Measurements from ENCODE around the gene RETREG1.

The RETREG1 gene

DNA sequence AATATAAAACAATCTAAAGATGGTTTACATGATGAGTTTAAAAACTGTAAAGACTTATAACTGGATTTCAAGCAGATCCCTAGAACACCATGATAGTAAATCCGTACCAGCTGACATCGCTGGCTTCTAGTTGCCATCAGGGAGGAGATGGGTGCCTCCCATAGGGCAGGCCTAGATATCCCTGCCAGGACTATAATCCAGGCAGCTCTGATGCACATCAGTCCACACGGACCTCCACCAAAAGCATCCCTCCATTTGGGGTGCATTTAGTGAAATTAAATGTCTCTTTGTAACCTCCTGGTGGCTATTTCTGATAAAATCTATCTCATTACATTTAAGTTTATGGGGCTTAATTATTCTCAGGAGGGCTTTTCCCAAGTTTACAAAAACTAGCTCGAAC lies 45.8 kb downstream of the RETREG1 start:
- no peaks in the 10 kb centered on the region for H3K36me3 ChIP-seq (replicated peaks; ENCODE audit: insufficient read depth, low read length)
- TF ChIP-seq EZH2phosphoT487 (IDR thresholded peaks at IDR 0.05; ENCODE audit: low read length) (no peak), EZH2 (optimal IDR thresholded peaks at IDR 0.05; ENCODE audit: low read depth, low read length) (no peak)
- TF ChIP-seq, protein P1, sequence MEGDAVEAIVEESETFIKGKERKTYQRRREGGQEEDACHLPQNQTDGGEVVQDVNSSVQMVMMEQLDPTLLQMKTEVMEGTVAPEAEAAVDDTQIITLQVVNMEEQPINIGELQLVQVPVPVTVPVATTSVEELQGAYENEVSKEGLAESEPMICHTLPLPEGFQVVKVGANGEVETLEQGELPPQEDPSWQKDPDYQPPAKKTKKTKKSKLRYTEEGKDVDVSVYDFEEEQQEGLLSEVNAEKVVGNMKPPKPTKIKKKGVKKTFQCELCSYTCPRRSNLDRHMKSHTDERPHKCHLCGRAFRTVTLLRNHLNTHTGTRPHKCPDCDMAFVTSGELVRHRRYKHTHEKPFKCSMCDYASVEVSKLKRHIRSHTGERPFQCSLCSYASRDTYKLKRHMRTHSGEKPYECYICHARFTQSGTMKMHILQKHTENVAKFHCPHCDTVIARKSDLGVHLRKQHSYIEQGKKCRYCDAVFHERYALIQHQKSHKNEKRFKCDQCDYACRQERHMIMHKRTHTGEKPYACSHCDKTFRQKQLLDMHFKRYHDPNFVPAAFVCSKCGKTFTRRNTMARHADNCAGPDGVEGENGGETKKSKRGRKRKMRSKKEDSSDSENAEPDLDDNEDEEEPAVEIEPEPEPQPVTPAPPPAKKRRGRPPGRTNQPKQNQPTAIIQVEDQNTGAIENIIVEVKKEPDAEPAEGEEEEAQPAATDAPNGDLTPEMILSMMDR (IDR thresholded peaks at IDR 0.05; ENCODE audit: low read length) = no peak
- H3K4me3 ChIP-seq (ENCODE audit: low read length) = no peak overlapping the region
- H3K79me2 ChIP-seq (ENCODE audit: low read length) = no peaks in the 10 kb centered on the region
- H3K9ac ChIP-seq (ENCODE audit: low read length) = no peak overlapping the region
- H3K27ac ChIP-seq (ENCODE audit: low read length) = no peak overlapping the region
- H3K9me3 ChIP-seq (replicated peaks; ENCODE audit: insufficient read depth, low read length) = no peaks in the 10 kb centered on the region
- no peaks in the 10 kb centered on the region for H3K27me3 ChIP-seq (replicated peaks; ENCODE audit: insufficient read depth, low read length)
- no peaks in the 10 kb centered on the region for H4K20me1 ChIP-seq (ENCODE audit: insufficient read depth, low read length)
- no peak overlapping the region for H2AFZ ChIP-seq (ENCODE audit: low read length)
- no peak overlapping the region for H3K4me2 ChIP-seq (ENCODE audit: low read depth, low read length)
- no peaks in the 10 kb centered on the region for H3K4me1 ChIP-seq (ENCODE audit: low read length)
- DNase-seq = no peak
- H3F3A ChIP-seq (ENCODE audit: insufficient read depth, low read length) = no peaks in the 10 kb centered on the region
- H3K9me2 ChIP-seq (replicated peaks; ENCODE audit: insufficient read depth, low read length) = no peaks in the 10 kb centered on the region

DNA sequence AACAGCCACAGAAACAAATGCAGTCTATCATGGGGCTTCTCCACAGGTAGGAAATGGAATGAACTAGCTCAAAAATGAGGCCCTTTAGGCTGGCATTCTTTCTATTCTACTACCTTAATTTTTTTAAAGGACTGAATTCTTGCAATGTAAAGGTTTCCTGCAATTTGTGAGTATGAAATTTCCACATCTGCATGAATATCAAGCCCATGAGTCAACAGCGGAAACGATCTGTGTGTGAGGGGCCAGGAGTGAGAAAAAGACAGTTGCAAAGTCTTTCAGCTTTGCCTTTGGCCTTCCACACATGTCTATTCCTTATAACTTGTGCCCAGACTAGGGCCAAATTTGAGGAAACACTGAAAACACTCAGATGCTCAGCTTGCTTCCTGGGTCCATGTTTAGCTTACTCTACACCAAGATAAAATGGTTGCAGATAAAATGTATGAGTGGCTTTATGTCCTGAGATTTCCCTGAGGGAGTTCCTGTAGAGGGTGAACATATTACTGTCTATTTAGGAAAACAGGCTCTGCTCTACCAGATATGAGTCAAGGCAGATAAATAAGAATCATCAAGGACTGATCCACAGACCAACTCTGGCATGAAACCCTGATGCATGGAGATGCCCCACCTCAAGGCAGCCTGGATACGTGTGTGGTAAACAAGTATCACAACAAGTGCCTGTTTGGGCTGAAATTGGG lies 46.5 kb downstream of the RETREG1 start:
- Histone ChIP-seq H3K27ac (ENCODE audit: low read length) (no peak overlapping the region), H4K20me1 (ENCODE audit: insufficient read depth, low read length) (no peaks in the 10 kb centered on the region), H3K9me2 (replicated peaks; ENCODE audit: insufficient read depth, low read length) (no peaks in the 10 kb centered on the region), H2AFZ (ENCODE audit: low read length) (no peak overlapping the region), H3K36me3 (replicated peaks; ENCODE audit: insufficient read depth, low read length) (no peaks in the 10 kb centered on the region), H3K4me3 (ENCODE audit: low read length) (no peak overlapping the region), H3K27me3 (replicated peaks; ENCODE audit: insufficient read depth, low read length) (no peaks in the 10 kb centered on the region), H3K9ac (ENCODE audit: low read length) (no peak overlapping the region), H3K4me1 (ENCODE audit: low read length) (no peaks in the 10 kb centered on the region), H3K79me2 (ENCODE audit: low read length) (no peaks in the 10 kb centered on the region), H3K9me3 (replicated peaks; ENCODE audit: insufficient read depth, low read length) (no peaks in the 10 kb centered on the region), H3K4me2 (ENCODE audit: low read depth, low read length) (no peak overlapping the region), H3F3A (ENCODE audit: insufficient read depth, low read length) (no peaks in the 10 kb centered on the region)
- TF ChIP-seq EZH2phosphoT487 (IDR thresholded peaks at IDR 0.05; ENCODE audit: low read length) (no peak), EZH2 (optimal IDR thresholded peaks at IDR 0.05; ENCODE audit: low read depth, low read length) (no peak)
- TF ChIP-seq, protein P1 (IDR thresholded peaks at IDR 0.05; ENCODE audit: low read length) = no peak
- DNase-seq = no peak

DNA sequence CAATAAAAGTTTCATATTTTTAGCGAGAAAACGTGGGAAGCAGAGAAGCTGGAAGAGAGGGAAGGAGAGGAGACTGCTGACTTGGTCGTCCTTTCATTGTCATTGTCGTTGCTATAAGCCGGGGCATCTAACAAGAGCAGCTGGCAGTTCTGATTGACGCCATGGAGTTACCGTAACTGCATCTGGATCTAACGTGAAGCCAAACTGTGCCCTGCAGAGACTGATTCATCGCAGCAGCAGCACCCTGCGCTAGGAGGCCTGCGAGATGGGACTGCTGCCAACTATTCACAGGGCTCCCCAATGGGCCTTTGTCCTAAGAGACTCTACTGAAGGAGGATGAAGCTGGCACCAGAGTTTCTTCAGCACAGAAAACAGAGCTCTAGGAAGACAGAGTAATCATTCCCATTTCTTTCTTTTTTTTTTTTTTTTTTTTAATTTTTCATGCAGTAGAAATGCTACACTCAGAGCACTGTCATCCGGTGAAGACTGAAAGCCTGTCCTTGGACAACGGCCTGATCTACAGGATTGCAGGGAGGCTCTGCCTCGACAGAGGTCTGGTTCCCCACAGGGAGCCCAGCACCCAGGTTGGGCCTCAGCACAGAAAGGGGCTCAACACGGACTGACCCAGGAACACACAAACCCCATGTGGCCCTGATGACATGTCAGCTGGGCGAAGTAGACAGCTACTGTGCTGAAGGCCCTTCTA lies 47.8 kb downstream of the RETREG1 start:
- Histone ChIP-seq H3K4me1 (ENCODE audit: low read length) (no peaks in the 10 kb centered on the region), H3K4me3 (ENCODE audit: low read length) (no peak overlapping the region), H3K27ac (ENCODE audit: low read length) (no peak overlapping the region), H2AFZ (ENCODE audit: low read length) (no peak overlapping the region), H3K4me2 (ENCODE audit: low read depth, low read length) (no peak overlapping the region), H3K27me3 (replicated peaks; ENCODE audit: insufficient read depth, low read length) (no peaks in the 10 kb centered on the region), H3K36me3 (replicated peaks; ENCODE audit: insufficient read depth, low read length) (no peaks in the 10 kb centered on the region), H3K79me2 (ENCODE audit: low read length) (no peaks in the 10 kb centered on the region), H3F3A (ENCODE audit: insufficient read depth, low read length) (no peaks in the 10 kb centered on the region), H3K9me2 (replicated peaks; ENCODE audit: insufficient read depth, low read length) (no peaks in the 10 kb centered on the region), H3K9me3 (replicated peaks; ENCODE audit: insufficient read depth, low read length) (no peaks in the 10 kb centered on the region), H4K20me1 (ENCODE audit: insufficient read depth, low read length) (no peaks in the 10 kb centered on the region), H3K9ac (ENCODE audit: low read length) (no peak overlapping the region)
- DNase-seq = no peak
- no peak for TF ChIP-seq EZH2 (optimal IDR thresholded peaks at IDR 0.05; ENCODE audit: low read depth, low read length)
- TF ChIP-seq EZH2phosphoT487 (IDR thresholded peaks at IDR 0.05; ENCODE audit: low read length) = no peak
- TF ChIP-seq, protein P1 (IDR thresholded peaks at IDR 0.05; ENCODE audit: low read length) = no peak
